ENCODE data around the gene SHISA9.

Gene SHISA9

DNA sequence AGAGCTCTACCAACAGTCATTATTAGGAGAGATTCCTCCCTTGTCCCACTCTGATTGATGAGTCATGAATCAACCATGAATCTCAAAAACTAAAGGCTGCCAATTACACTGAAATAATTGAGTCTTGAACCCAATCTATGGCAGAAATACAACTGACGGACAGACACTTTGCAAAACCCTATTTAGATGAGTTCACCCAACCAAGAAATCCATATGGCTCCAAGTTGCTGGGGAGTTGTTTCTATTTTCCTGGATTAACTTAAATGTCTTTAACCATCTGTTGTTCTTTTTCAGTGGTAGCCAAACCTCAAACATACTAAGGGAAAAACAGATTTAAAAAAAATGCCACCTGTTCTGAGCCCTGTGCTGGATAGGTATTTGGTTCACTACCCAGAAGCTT is 151.0 kb downstream of the SHISA9 start:
- no peak overlapping the region for H3K4me3 ChIP-seq (ENCODE audit: low read length, poor library complexity, severe bottlenecking)
- H4K20me1 ChIP-seq (ENCODE audit: insufficient read depth, low read length, poor library complexity, severe bottlenecking), result no peaks in the 10 kb centered on the region
- H2AFZ ChIP-seq (ENCODE audit: low read length), result no peak overlapping the region
- no peaks in the 10 kb centered on the region for H3K9me2 ChIP-seq (replicated peaks; ENCODE audit: low read depth, low read length)
- H3K27me3 ChIP-seq (ENCODE audit: insufficient read depth, low read length, poor library complexity, severe bottlenecking), result no peaks in the 10 kb centered on the region
- H3F3A ChIP-seq (ENCODE audit: low read depth), result no peaks in the 10 kb centered on the region
- H3K4me2 ChIP-seq (ENCODE audit: low read depth, low read length, poor library complexity, severe bottlenecking), result no peak overlapping the region
- no peak overlapping the region for H3K9ac ChIP-seq (ENCODE audit: low read depth, low read length, poor library complexity, severe bottlenecking)
- TF ChIP-seq, protein P1, sequence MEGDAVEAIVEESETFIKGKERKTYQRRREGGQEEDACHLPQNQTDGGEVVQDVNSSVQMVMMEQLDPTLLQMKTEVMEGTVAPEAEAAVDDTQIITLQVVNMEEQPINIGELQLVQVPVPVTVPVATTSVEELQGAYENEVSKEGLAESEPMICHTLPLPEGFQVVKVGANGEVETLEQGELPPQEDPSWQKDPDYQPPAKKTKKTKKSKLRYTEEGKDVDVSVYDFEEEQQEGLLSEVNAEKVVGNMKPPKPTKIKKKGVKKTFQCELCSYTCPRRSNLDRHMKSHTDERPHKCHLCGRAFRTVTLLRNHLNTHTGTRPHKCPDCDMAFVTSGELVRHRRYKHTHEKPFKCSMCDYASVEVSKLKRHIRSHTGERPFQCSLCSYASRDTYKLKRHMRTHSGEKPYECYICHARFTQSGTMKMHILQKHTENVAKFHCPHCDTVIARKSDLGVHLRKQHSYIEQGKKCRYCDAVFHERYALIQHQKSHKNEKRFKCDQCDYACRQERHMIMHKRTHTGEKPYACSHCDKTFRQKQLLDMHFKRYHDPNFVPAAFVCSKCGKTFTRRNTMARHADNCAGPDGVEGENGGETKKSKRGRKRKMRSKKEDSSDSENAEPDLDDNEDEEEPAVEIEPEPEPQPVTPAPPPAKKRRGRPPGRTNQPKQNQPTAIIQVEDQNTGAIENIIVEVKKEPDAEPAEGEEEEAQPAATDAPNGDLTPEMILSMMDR (conservative IDR thresholded peaks at IDR 0.05; ENCODE audit: low read length), result no peak
- no peaks in the 10 kb centered on the region for H3K9me3 ChIP-seq (ENCODE audit: insufficient read depth, low read depth, low read length)
- no peaks in the 10 kb centered on the region for H3K36me3 ChIP-seq (ENCODE audit: insufficient read depth, low read length)
- H3K4me1 ChIP-seq (ENCODE audit: insufficient read depth, low read length, poor library complexity, severe bottlenecking), result no peaks in the 10 kb centered on the region
- H3K79me2 ChIP-seq (ENCODE audit: insufficient read depth, low read length), result no peaks in the 10 kb centered on the region

- Histone ChIP-seq H2AFZ (ENCODE audit: low read length) (no peak overlapping the region), H3K4me2 (ENCODE audit: low read depth, low read length, poor library complexity, severe bottlenecking) (no peak overlapping the region), H3F3A (ENCODE audit: low read depth) (no peaks in the 10 kb centered on the region), H3K36me3 (ENCODE audit: insufficient read depth, low read length) (no peaks in the 10 kb centered on the region), H3K9me2 (replicated peaks; ENCODE audit: low read depth, low read length) (no peaks in the 10 kb centered on the region), H3K9ac (ENCODE audit: low read depth, low read length, poor library complexity, severe bottlenecking) (no peak overlapping the region), H3K4me3 (ENCODE audit: low read length, poor library complexity, severe bottlenecking) (no peak overlapping the region), H4K20me1 (ENCODE audit: insufficient read depth, low read length, poor library complexity, severe bottlenecking) (no peaks in the 10 kb centered on the region), H3K4me1 (ENCODE audit: insufficient read depth, low read length, poor library complexity, severe bottlenecking) (no peaks in the 10 kb centered on the region), H3K79me2 (ENCODE audit: insufficient read depth, low read length) (no peaks in the 10 kb centered on the region), H3K27me3 (ENCODE audit: insufficient read depth, low read length, poor library complexity, severe bottlenecking) (no peaks in the 10 kb centered on the region), H3K9me3 (ENCODE audit: insufficient read depth, low read depth, low read length) (no peaks in the 10 kb centered on the region)
- TF ChIP-seq EZH2phosphoT487 (IDR thresholded peaks at IDR 0.05; ENCODE audit: borderline replicate concordance), result no peak
- TF ChIP-seq, protein P1 (conservative IDR thresholded peaks at IDR 0.05; ENCODE audit: low read length), result no peak
Measured at GRCh38 chr16:13055480-13055879, 154.1 kb downstream of the SHISA9 start.

GRCh38 chr16:13056607-13057006 is 155.2 kb downstream of the SHISA9 start:
- Histone ChIP-seq H3K4me2 (ENCODE audit: low read depth, low read length, poor library complexity, severe bottlenecking) (no peak overlapping the region), H3K9me3 (ENCODE audit: insufficient read depth, low read depth, low read length) (no peaks in the 10 kb centered on the region), H3K4me1 (ENCODE audit: insufficient read depth, low read length, poor library complexity, severe bottlenecking) (no peaks in the 10 kb centered on the region), H2AFZ (ENCODE audit: low read length) (no peak overlapping the region), H3K4me3 (ENCODE audit: low read length, poor library complexity, severe bottlenecking) (no peak overlapping the region), H3K9me2 (replicated peaks; ENCODE audit: low read depth, low read length) (no peaks in the 10 kb centered on the region), H3F3A (ENCODE audit: low read depth) (no peaks in the 10 kb centered on the region), H3K27me3 (ENCODE audit: insufficient read depth, low read length, poor library complexity, severe bottlenecking) (no peaks in the 10 kb centered on the region), H3K9ac (ENCODE audit: low read depth, low read length, poor library complexity, severe bottlenecking) (no peak overlapping the region), H4K20me1 (ENCODE audit: insufficient read depth, low read length, poor library complexity, severe bottlenecking) (no peaks in the 10 kb centered on the region), H3K79me2 (ENCODE audit: insufficient read depth, low read length) (no peaks in the 10 kb centered on the region), H3K36me3 (ENCODE audit: insufficient read depth, low read length) (no peaks in the 10 kb centered on the region)
- TF ChIP-seq, protein P1 (conservative IDR thresholded peaks at IDR 0.05; ENCODE audit: low read length), result no peak
- no peak for TF ChIP-seq EZH2phosphoT487 (IDR thresholded peaks at IDR 0.05; ENCODE audit: borderline replicate concordance)

All from Loucy (cell line).